Measurements from ENCODE around the gene PERCC1.

PERCC1 gene

GRCh38 chr16:1412847-1413246 lies 18.0 kb upstream of the PERCC1 start:
- Histone ChIP-seq H3K9me3 (ENCODE audit: insufficient read depth, low read depth, low read length) (no peaks in the 10 kb centered on the region), H3K4me1 (ENCODE audit: insufficient read depth, low read length) (no peaks in the 10 kb centered on the region; the same call in 1 of the 2 replicates), H3K4me3 (ENCODE audit: low read length) (no peak overlapping the region), H3K36me3 (ENCODE audit: insufficient read depth, low read length) (peaks cover 8% of the 10 kb centered on the region; the same call in 1 of the 2 replicates), H3K27me3 (ENCODE audit: insufficient read depth, low read length) (no peaks in the 10 kb centered on the region), H3K9ac (ENCODE audit: low read depth, low read length) (no peak overlapping the region), H3K27ac (ENCODE audit: low read depth, low read length) (no peak overlapping the region)
- 100% methylated on average over 1 of the region's 2 CpGs for WGBS

- no peaks in the 10 kb centered on the region for H3K27me3 ChIP-seq (ENCODE audit: insufficient read depth, low read length)
- H3K36me3 ChIP-seq (ENCODE audit: insufficient read depth, low read length): peaks cover 11% of the 10 kb centered on the region
- peak overlapping the region; percentile 46; the same call in 1 of the 2 replicates for H3K27ac ChIP-seq (ENCODE audit: low read depth, low read length)
- WGBS: 4% methylated on average over 85 of the region's 85 CpGs
- H3K9me3 ChIP-seq (ENCODE audit: insufficient read depth, low read depth, low read length): no peaks in the 10 kb centered on the region
- peak overlapping the region; percentile 78 for H3K4me3 ChIP-seq (ENCODE audit: low read length)
- H3K9ac ChIP-seq (ENCODE audit: low read depth, low read length): peak overlapping the region; percentile 69
- no peaks in the 10 kb centered on the region; the same call in 1 of the 2 replicates for H3K4me1 ChIP-seq (ENCODE audit: insufficient read depth, low read length)
Observed at GRCh38 chr16:1413684-1414531, 17.0 kb upstream of the PERCC1 start.

GRCh38 chr16:1414532-1415260 lies 16.2 kb upstream of the PERCC1 start, which contains the start of gene UNKL:
TSS of gene UNKL (minus strand) at chr16:1414704. CDS start at chr16:1414691, 13 bp downstream.
- H3K4me1 ChIP-seq (ENCODE audit: insufficient read depth, low read length): peaks cover 2% of the 10 kb centered on the region; the same call in 1 of the 2 replicates
- H3K27ac ChIP-seq (ENCODE audit: low read depth, low read length): peak within 1 kb of the TSS; percentile 46; the same call in 1 of the 2 replicates
- H3K36me3 ChIP-seq (ENCODE audit: insufficient read depth, low read length): peaks cover 11% of the 10 kb centered on the region
- no peaks in the 10 kb centered on the region for H3K27me3 ChIP-seq (ENCODE audit: insufficient read depth, low read length)
- peak within 1 kb of the TSS; percentile 69 for H3K9ac ChIP-seq (ENCODE audit: low read depth, low read length)
- no peaks in the 10 kb centered on the region for H3K9me3 ChIP-seq (ENCODE audit: insufficient read depth, low read depth, low read length)
- WGBS: 4% methylated on average over 66 of the region's 72 CpGs
- peak within 1 kb of the TSS; percentile 78 for H3K4me3 ChIP-seq (ENCODE audit: low read length)

GRCh38 chr16:1416521-1416941 lies 14.3 kb upstream of the PERCC1 start:
- peaks cover 8% of the 10 kb centered on the region for H3K36me3 ChIP-seq (ENCODE audit: insufficient read depth, low read length)
- WGBS: 89% methylated on average over 3 of the region's 3 CpGs
- H3K27ac ChIP-seq (ENCODE audit: low read depth, low read length): no peak overlapping the region
- H3K9me3 ChIP-seq (ENCODE audit: insufficient read depth, low read depth, low read length): no peaks in the 10 kb centered on the region
- no peak overlapping the region for H3K9ac ChIP-seq (ENCODE audit: low read depth, low read length)
- H3K4me1 ChIP-seq (ENCODE audit: insufficient read depth, low read length): peaks cover 4% of the 10 kb centered on the region; the same call in 1 of the 2 replicates
- H3K27me3 ChIP-seq (ENCODE audit: insufficient read depth, low read length): no peaks in the 10 kb centered on the region
- H3K4me3 ChIP-seq (ENCODE audit: low read length): no peak overlapping the region

GRCh38 chr16:1420111-1420539 lies 10.8 kb upstream of the PERCC1 start:
- no peaks in the 10 kb centered on the region for H3K27me3 ChIP-seq (ENCODE audit: insufficient read depth, low read length)
- peak overlapping the region; percentile 75 for H3K9ac ChIP-seq (ENCODE audit: low read depth, low read length)
- WGBS: 3% methylated on average over 22 of the region's 22 CpGs
- peaks cover 4% of the 10 kb centered on the region; the same call in 1 of the 2 replicates for H3K4me1 ChIP-seq (ENCODE audit: insufficient read depth, low read length)
- H3K4me3 ChIP-seq (ENCODE audit: low read length): peak overlapping the region; percentile 88
- peaks cover 4% of the 10 kb centered on the region; the same call in 1 of the 2 replicates for H3K36me3 ChIP-seq (ENCODE audit: insufficient read depth, low read length)
- no peaks in the 10 kb centered on the region for H3K9me3 ChIP-seq (ENCODE audit: insufficient read depth, low read depth, low read length)
- peak overlapping the region; percentile 54 for H3K27ac ChIP-seq (ENCODE audit: low read depth, low read length)

GRCh38 chr16:1422076-1422475 lies 8.8 kb upstream of the PERCC1 start:
- Histone ChIP-seq H3K27ac (ENCODE audit: low read depth, low read length) (no peak overlapping the region), H3K36me3 (ENCODE audit: insufficient read depth, low read length) (peaks cover 4% of the 10 kb centered on the region; the same call in 1 of the 2 replicates), H3K4me1 (ENCODE audit: insufficient read depth, low read length) (peaks cover 4% of the 10 kb centered on the region; the same call in 1 of the 2 replicates), H3K9ac (ENCODE audit: low read depth, low read length) (no peak overlapping the region), H3K4me3 (ENCODE audit: low read length) (no peak overlapping the region), H3K9me3 (ENCODE audit: insufficient read depth, low read depth, low read length) (no peaks in the 10 kb centered on the region), H3K27me3 (ENCODE audit: insufficient read depth, low read length) (no peaks in the 10 kb centered on the region)
- WGBS: 96% methylated on average over 10 of the region's 10 CpGs

- H3K4me1 ChIP-seq (ENCODE audit: insufficient read depth, low read length): peaks cover 4% of the 10 kb centered on the region; the same call in 1 of the 2 replicates
- no peaks in the 10 kb centered on the region for H3K9me3 ChIP-seq (ENCODE audit: insufficient read depth, low read depth, low read length)
- 93% methylated on average over 12 of the region's 12 CpGs for WGBS
- no peaks in the 10 kb centered on the region; the same call in 1 of the 2 replicates for H3K36me3 ChIP-seq (ENCODE audit: insufficient read depth, low read length)
- H3K27ac ChIP-seq (ENCODE audit: low read depth, low read length): no peak overlapping the region
- H3K4me3 ChIP-seq (ENCODE audit: low read length): no peak overlapping the region
- no peak overlapping the region for H3K9ac ChIP-seq (ENCODE audit: low read depth, low read length)
- H3K27me3 ChIP-seq (ENCODE audit: insufficient read depth, low read length): no peaks in the 10 kb centered on the region
Observed at GRCh38 chr16:1424028-1424427, 6.8 kb upstream of the PERCC1 start.

- Histone ChIP-seq H3K27me3 (ENCODE audit: insufficient read depth, low read length) (no peaks in the 10 kb centered on the region), H3K4me1 (ENCODE audit: insufficient read depth, low read length) (no peaks in the 10 kb centered on the region), H3K27ac (ENCODE audit: low read depth, low read length) (no peak overlapping the region), H3K9me3 (ENCODE audit: insufficient read depth, low read depth, low read length) (no peaks in the 10 kb centered on the region), H3K36me3 (ENCODE audit: insufficient read depth, low read length) (no peaks in the 10 kb centered on the region), H3K9ac (ENCODE audit: low read depth, low read length) (no peak overlapping the region), H3K4me3 (ENCODE audit: low read length) (no peak overlapping the region)
- 92% methylated on average over 16 of the region's 16 CpGs for WGBS
Observed at GRCh38 chr16:1425616-1426370, 5.1 kb upstream of the PERCC1 start.

- WGBS: 83% methylated on average over 42 of the region's 42 CpGs
Observed at GRCh38 chr16:1426734-1427471, 4.0 kb upstream of the PERCC1 start.

More at GRCh38 chr16:1426734-1427471, 4.0 kb upstream of the PERCC1 start:
- Histone ChIP-seq H3K4me1 (ENCODE audit: insufficient read depth, low read length) (no peaks in the 10 kb centered on the region), H3K27me3 (ENCODE audit: insufficient read depth, low read length) (no peaks in the 10 kb centered on the region), H3K36me3 (ENCODE audit: insufficient read depth, low read length) (no peaks in the 10 kb centered on the region), H3K9ac (ENCODE audit: low read depth, low read length) (no peak overlapping the region), H3K4me3 (ENCODE audit: low read length) (no peak overlapping the region), H3K9me3 (ENCODE audit: insufficient read depth, low read depth, low read length) (no peaks in the 10 kb centered on the region), H3K27ac (ENCODE audit: low read depth, low read length) (no peak overlapping the region)
